Measurements from ENCODE around the gene ARHGEF4. TPM values are rescaled to one million over a fixed set of nuclear protein-coding genes. Genes with fewer than 3 reads are reported as not detected.

Gene ARHGEF4
- total RNA-seq, 4 donors from 2014 or later: 52.8 to 82.4 (median 73.3) TPM

DNA sequence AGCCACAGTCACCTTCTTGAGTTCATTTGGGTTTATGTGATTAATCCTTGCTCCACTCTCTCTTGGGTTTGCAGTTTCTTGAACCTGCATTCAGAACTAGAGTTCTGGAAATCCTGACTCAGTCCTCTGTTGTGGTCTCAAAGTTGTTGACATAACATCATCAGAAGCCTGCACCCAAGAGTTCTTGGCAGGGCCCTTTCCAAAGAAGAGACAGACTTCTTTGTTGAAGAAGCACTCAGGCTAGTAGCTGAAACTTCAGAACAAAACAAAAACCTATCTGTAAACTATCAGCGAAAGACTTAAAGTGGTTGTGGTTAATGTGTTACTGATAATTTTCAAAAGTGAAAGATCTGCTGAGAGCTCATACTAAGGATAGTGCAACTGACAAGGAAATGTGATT is 135.7 kb downstream of the ARHGEF4 start:
- H3K27me3 ChIP-seq: peaks cover 0 to 9% (median 0%) of the 10 kb centered on the region in 4 donors
- 55 to 82% methylated on average over 1 of the region's 1 CpG for WGBS, 2 donors
- H3K4me1 ChIP-seq: no peaks in the 10 kb centered on the region
- H3K9me3 ChIP-seq: no peaks in the 10 kb centered on the region
- intact Hi-C loops (cut with DNase I): no loop called here
- H3K4me3 ChIP-seq: no peak overlapping the region
- H3K27ac ChIP-seq: no peak overlapping the region
- H3K36me3 ChIP-seq: peaks cover 0 to 9% (median 0%) of the 10 kb centered on the region in 3 donors
- DNase-seq: no peak
- TF ChIP-seq POLR2A (IDR thresholded peaks at IDR 0.05): no peak
- TF ChIP-seq, protein P1, sequence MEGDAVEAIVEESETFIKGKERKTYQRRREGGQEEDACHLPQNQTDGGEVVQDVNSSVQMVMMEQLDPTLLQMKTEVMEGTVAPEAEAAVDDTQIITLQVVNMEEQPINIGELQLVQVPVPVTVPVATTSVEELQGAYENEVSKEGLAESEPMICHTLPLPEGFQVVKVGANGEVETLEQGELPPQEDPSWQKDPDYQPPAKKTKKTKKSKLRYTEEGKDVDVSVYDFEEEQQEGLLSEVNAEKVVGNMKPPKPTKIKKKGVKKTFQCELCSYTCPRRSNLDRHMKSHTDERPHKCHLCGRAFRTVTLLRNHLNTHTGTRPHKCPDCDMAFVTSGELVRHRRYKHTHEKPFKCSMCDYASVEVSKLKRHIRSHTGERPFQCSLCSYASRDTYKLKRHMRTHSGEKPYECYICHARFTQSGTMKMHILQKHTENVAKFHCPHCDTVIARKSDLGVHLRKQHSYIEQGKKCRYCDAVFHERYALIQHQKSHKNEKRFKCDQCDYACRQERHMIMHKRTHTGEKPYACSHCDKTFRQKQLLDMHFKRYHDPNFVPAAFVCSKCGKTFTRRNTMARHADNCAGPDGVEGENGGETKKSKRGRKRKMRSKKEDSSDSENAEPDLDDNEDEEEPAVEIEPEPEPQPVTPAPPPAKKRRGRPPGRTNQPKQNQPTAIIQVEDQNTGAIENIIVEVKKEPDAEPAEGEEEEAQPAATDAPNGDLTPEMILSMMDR (IDR thresholded peaks at IDR 0.05): no peak

DNA sequence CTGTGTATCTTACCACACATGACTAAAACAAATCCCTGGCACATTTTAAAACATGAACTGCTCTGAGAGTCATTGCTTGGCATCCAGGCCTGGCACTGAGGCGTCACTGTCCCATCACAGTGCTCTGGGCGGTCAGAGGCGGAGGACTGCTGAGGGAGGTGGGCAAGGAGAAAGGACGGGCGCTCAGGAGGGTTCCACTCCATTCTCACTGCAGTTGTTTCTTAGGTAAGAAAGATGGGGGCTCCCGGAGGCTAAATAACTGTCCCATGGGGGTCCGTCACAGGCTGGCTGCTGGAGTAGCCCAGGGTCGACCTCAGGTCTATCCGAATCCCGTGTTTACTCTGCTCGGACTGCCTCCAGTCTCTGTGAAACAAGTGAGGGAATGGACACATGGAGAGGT is 139.0 kb downstream of the ARHGEF4 start:
- TF ChIP-seq POLR2A (IDR thresholded peaks at IDR 0.05): no peak
- TF ChIP-seq, protein P1 (IDR thresholded peaks at IDR 0.05): no peak
- WGBS, 2 donors: 86% methylated on average over 10 to 11 of the region's 11 CpGs
- Histone ChIP-seq H3K36me3 (peaks cover 0 to 5% (median 0%) of the 10 kb centered on the region in 3 donors), H3K27me3 (no peaks in the 10 kb centered on the region), H3K27ac (no peak overlapping the region), H3K4me1 (no peaks in the 10 kb centered on the region), H3K9me3 (no peaks in the 10 kb centered on the region), H3K4me3 (no peak overlapping the region)
- DNase-seq: no peak
- intact Hi-C loops (cut with DNase I): no loop called here

DNA sequence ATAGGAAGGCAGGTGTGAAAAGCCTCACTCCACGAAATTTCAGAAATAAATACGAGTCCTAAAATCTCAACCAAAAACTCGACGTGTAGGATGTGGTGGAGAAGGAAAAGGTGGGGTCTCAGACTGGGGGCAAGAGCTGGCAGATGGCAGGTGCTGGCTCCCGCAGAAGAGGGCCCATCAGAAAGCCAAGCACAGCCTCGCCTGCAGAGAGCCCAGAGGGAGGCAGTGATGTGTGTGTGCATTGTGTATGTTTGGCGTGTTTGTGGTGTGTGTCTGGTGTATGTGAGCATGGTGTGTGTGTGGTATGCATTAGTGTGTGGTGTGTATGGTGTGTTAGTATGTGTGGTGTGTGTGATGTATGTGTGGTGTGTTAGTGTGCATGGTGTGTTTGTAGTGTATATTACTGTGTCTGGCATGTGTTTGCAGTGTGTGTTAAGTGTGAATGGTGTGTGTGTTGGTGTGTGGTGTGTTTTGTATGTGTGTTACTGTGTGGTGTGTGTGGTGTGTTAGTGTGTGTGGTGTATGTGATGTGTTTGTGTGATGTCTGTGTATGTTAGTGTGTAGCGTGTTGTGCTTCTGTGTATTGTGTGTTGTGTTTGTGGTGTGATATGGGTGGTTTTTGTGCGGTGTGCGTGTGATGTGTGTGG is 140.0 kb downstream of the ARHGEF4 start:
- Histone ChIP-seq H3K4me3 (no peak overlapping the region), H3K27ac (no peak overlapping the region), H3K4me1 (no peaks in the 10 kb centered on the region), H3K36me3 (peaks cover 0 to 5% (median 0%) of the 10 kb centered on the region in 3 donors), H3K27me3 (no peaks in the 10 kb centered on the region), H3K9me3 (no peaks in the 10 kb centered on the region)
- TF ChIP-seq POLR2A (IDR thresholded peaks at IDR 0.05): no peak
- TF ChIP-seq, protein P1 (IDR thresholded peaks at IDR 0.05): no peak
- no peak for DNase-seq
- intact Hi-C loops (cut with DNase I): no loop called here
- 92% methylated on average over 10 of the region's 10 CpGs for WGBS, 2 donors

DNA sequence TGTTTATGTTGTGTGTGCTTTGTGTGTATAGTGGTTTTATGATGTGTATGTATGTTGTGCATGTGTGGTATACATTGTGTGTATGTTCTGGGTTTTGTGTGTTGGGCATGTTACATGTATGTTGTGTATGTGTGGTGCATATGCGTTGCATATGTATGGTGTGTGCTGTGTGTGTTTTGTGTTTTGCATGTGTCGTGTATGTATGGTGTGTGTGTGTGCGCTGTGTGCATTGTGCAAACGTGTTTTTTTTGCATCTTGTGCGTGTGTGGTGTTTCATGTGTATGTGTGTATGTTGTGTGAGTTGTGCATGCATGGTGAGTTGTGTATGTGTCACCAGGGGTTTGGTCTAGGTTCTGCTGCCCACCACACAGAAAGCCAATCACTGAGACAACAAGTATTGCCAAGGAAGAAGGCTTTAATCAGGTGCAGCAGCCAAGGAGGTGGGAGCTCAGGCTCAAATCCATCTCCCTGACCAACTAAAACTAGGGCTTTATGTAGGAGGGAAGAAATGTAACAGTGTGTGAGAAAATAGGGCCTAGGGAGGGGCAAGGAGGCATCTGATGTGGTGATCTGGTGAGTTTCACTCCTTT is 140.8 kb downstream of the ARHGEF4 start:
- no peaks in the 10 kb centered on the region for H3K27me3 ChIP-seq
- H3K4me1 ChIP-seq: no peaks in the 10 kb centered on the region
- intact Hi-C loops (cut with DNase I): no loop called here
- peaks cover 0 to 5% (median 0%) of the 10 kb centered on the region in 3 donors for H3K36me3 ChIP-seq
- TF ChIP-seq POLR2A (IDR thresholded peaks at IDR 0.05): no peak
- TF ChIP-seq, protein P1 (IDR thresholded peaks at IDR 0.05): no peak
- H3K9me3 ChIP-seq: no peaks in the 10 kb centered on the region
- 91 to 98% methylated on average over 5 of the region's 5 CpGs for WGBS, 2 donors
- DNase-seq: no peak
- H3K27ac ChIP-seq: no peak overlapping the region
- no peak overlapping the region for H3K4me3 ChIP-seq

DNA sequence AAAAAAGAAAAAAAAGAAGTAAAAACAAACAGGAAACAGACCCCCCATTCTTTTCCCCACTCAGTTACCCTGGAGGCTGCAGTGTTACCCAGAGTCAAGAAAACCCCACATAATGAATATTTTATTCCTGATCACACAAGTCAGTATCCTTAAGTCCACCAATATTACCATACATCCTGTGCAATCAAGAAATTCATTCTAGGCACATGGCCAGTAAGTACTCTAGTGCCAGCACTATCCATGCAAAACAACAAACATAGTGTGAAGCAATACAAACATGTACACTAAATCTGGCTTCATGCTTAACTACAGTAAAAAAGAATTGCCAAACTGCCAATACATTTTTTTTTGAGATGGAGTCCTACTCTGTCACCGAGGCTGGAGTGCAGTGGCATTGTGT is 145.0 kb downstream of the ARHGEF4 start:
- 82 to 89% methylated on average over 1 of the region's 1 CpG for WGBS, 2 donors
- no peak for TF ChIP-seq POLR2A (IDR thresholded peaks at IDR 0.05)
- TF ChIP-seq, protein P1 (IDR thresholded peaks at IDR 0.05): no peak
- no peaks in the 10 kb centered on the region for H3K9me3 ChIP-seq
- intact Hi-C loops (cut with DNase I): no loop called here
- H3K4me1 ChIP-seq: no peaks in the 10 kb centered on the region
- no peak overlapping the region for H3K4me3 ChIP-seq
- no peak overlapping the region for H3K27ac ChIP-seq
- no peaks in the 10 kb centered on the region for H3K27me3 ChIP-seq
- DNase-seq: no peak
- no peaks in the 10 kb centered on the region for H3K36me3 ChIP-seq

All from esophagus squamous epithelium (tissue), 5 donors.